Mesenchymal stem cell (in vitro differentiated cells and primary cell): ENCODE data around the gene BMPR1B.

Experiments
- DNase-seq: peaks from one replicate; pipeline ENCODE4 v3.0.0-alpha.2; 2013
- H2AFZ ChIP-seq: one replicate; pipeline ENCODE4 v1.6.1; 2013; ENCODE audit warnings: low read depth, mild to moderate bottlenecking, control low read depth, inconsistent platforms, low read length, moderate library complexity
- H2AK5ac ChIP-seq: 2 replicates; pipeline ENCODE4 v1.6.1; 2013; ENCODE audit warnings: low read length, moderate library complexity, mild to moderate bottlenecking, inconsistent platforms; ENCODE audit not compliant: severe bottlenecking
- H2BK120ac ChIP-seq: one replicate; pipeline ENCODE4 v1.6.1; 2013; ENCODE audit warnings: low read depth, mild to moderate bottlenecking, inconsistent platforms, low read length, moderate library complexity
- H2BK12ac ChIP-seq, 2 experiments: one replicate each; pipeline ENCODE4 v1.6.1; 2013; ENCODE audit warnings: inconsistent platforms in 2 of 2, low read length in 2 of 2, mild to moderate bottlenecking in 2 of 2, moderate library complexity in 2 of 2, control low read depth in 1 of 2
- H2BK15ac ChIP-seq: one replicate; pipeline ENCODE4 v1.6.1; 2013; ENCODE audit warnings: mild to moderate bottlenecking, low read depth, inconsistent platforms; ENCODE audit not compliant: poor library complexity, severe bottlenecking
- H2BK5ac ChIP-seq: 2 replicates; pipeline ENCODE4 v1.6.1; 2013; ENCODE audit warnings: low read depth, mild to moderate bottlenecking, low read length, control low read depth, inconsistent platforms; ENCODE audit not compliant: poor library complexity, severe bottlenecking
- H3K14ac ChIP-seq, 2 experiments: one replicate each; pipeline ENCODE4 v1.6.1; 2013; ENCODE audit warnings: inconsistent platforms in 2 of 2, low read length in 2 of 2, control low read depth in 1 of 2, mild to moderate bottlenecking in 1 of 2, moderate library complexity in 1 of 2
- H3K18ac ChIP-seq, 2 experiments: one replicate each; pipeline ENCODE4 v1.6.1; 2013; ENCODE audit warnings: inconsistent platforms in 2 of 2, low read length in 2 of 2, control low read depth in 1 of 2, low read depth in 1 of 2, mild to moderate bottlenecking in 1 of 2
- H3K23ac ChIP-seq, 2 experiments: one replicate each; pipeline ENCODE4 v1.6.1; 2013; ENCODE audit warnings: inconsistent platforms in 2 of 2, low read length in 2 of 2, mild to moderate bottlenecking in 2 of 2, moderate library complexity in 2 of 2, control low read depth in 1 of 2
- H3K27ac ChIP-seq: 2 replicates; pipeline ENCODE4 v1.5.1; 2013; ENCODE audit warnings: mild to moderate bottlenecking, moderate library complexity, low read length, control low read depth, inconsistent platforms; ENCODE audit not compliant: poor library complexity, severe bottlenecking
- H3K27me3 ChIP-seq, 2 experiments: 2 replicates each; pipeline versions ENCODE4 v1.6.1 to v1.7.0; 2013; ENCODE audit warnings: low read length in 2 of 2, mild to moderate bottlenecking in 2 of 2, moderate library complexity in 2 of 2, control low read depth in 1 of 2, inconsistent platforms in 1 of 2; ENCODE audit not compliant: control insufficient read depth in 1 of 2, insufficient read depth in 1 of 2
- H3K36me3 ChIP-seq, 2 experiments: 2 replicates each; pipeline versions ENCODE4 v1.6.1 to v1.7.0; 2013; ENCODE audit warnings: low read length in 2 of 2, control low read depth in 1 of 2, inconsistent platforms in 1 of 2, low read depth in 1 of 2, mild to moderate bottlenecking in 1 of 2; ENCODE audit not compliant: insufficient read depth in 2 of 2, control insufficient read depth in 1 of 2
- H3K4ac ChIP-seq, 2 experiments: one replicate each; pipeline ENCODE4 v1.6.1; 2013; ENCODE audit warnings: inconsistent platforms in 2 of 2, low read length in 2 of 2, mild to moderate bottlenecking in 2 of 2, moderate library complexity in 2 of 2, control low read depth in 1 of 2, low read depth in 1 of 2
- H3K4me1 ChIP-seq: 2 replicates; pipeline ENCODE4 v1.6.1; 2013; ENCODE audit warnings: low read depth, low read length, control low read depth; ENCODE audit not compliant: control insufficient read depth, insufficient read depth
- H3K4me2 ChIP-seq: 2 replicates; pipeline ENCODE4 v1.6.1; 2013; ENCODE audit warnings: low read length, mild to moderate bottlenecking, inconsistent platforms; ENCODE audit not compliant: poor library complexity, severe bottlenecking
- H3K4me3 ChIP-seq, 2 experiments: 2 replicates each; pipeline versions ENCODE4 v1.5.1 to v1.7.0; 2013; ENCODE audit warnings: low read length in 2 of 2, mild to moderate bottlenecking in 2 of 2, control low read depth in 1 of 2, low read depth in 1 of 2; ENCODE audit not compliant: insufficient read depth in 1 of 2
- H3K79me1 ChIP-seq: replicated peaks from 2 replicates; pipeline ENCODE4 v1.6.1; 2013; ENCODE audit warnings: mild to moderate bottlenecking, control low read depth, low read length, inconsistent platforms; ENCODE audit not compliant: poor library complexity, severe bottlenecking
- H3K9ac ChIP-seq: 2 replicates; pipeline ENCODE4 v1.7.0; 2013; ENCODE audit warnings: mild to moderate bottlenecking, low read length, moderate library complexity
- H3K9me3 ChIP-seq: 2 replicates; pipeline ENCODE4 v1.7.0; 2013; ENCODE audit warnings: mild to moderate bottlenecking, low read length; ENCODE audit not compliant: control insufficient read depth
- H4K8ac ChIP-seq: one replicate; pipeline ENCODE4 v1.6.1; 2013; ENCODE audit warnings: inconsistent platforms, mild to moderate bottlenecking, low read length, moderate library complexity
- H4K91ac ChIP-seq: one replicate; pipeline ENCODE4 v1.6.1; 2013; ENCODE audit warnings: mild to moderate bottlenecking, low read length, inconsistent platforms
- WGBS: methylation state at CpG from one replicate; pipeline ENCODE4 v1.1.7; 2013; ENCODE audit warnings: mixed read lengths; 5-methylcytosine and 5-hydroxymethylcytosine counted together

Gene BMPR1B

GRCh38 chr4:95017305-95018064 is 259.7 kb downstream of the BMPR1B start:
- Histone ChIP-seq H3K23ac (no peak overlapping the region), H3K14ac (no peak overlapping the region), H3K27me3 (no peaks in the 10 kb centered on the region), H2BK12ac (no peak overlapping the region), H3K4me1 (no peaks in the 10 kb centered on the region), H3K9ac (no peak overlapping the region), H4K91ac (no peak overlapping the region), H3K4me2 (no peak overlapping the region), H3K79me1 (no peaks in the 10 kb centered on the region), H2BK5ac (no peak overlapping the region), H3K4ac (no peak overlapping the region), H3K9me3 (no peaks in the 10 kb centered on the region), H3K27ac (no peak overlapping the region), H3K36me3 (no peaks in the 10 kb centered on the region), H2AFZ (peak overlapping the region; percentile 49), H2AK5ac (no peak overlapping the region), H4K8ac (no peak overlapping the region), H2BK120ac (no peak overlapping the region), H2BK15ac (no peak overlapping the region), H3K18ac (no peak overlapping the region), H3K4me3 (no peak overlapping the region)
- 59% methylated on average over 2 of the region's 3 CpGs for WGBS
- no peak for DNase-seq

- no peak for DNase-seq
- no peak overlapping the region for H2BK5ac ChIP-seq
- peaks cover 0 to 3% of the 10 kb centered on the region in 2 experiments for H3K36me3 ChIP-seq
- 62% methylated on average over 2 of the region's 5 CpGs for WGBS
- H4K91ac ChIP-seq = no peak overlapping the region
- no peak overlapping the region for H3K23ac ChIP-seq
- H3K4me1 ChIP-seq = no peaks in the 10 kb centered on the region
- H3K27me3 ChIP-seq = no peaks in the 10 kb centered on the region
- H2AK5ac ChIP-seq = no peak overlapping the region
- H2BK15ac ChIP-seq = no peak overlapping the region
- no peak overlapping the region for H3K4me2 ChIP-seq
- H3K14ac ChIP-seq = no peak overlapping the region
- no peak overlapping the region for H3K27ac ChIP-seq
- no peak overlapping the region for H2AFZ ChIP-seq
- no peak overlapping the region for H2BK12ac ChIP-seq
- no peaks in the 10 kb centered on the region for H3K79me1 ChIP-seq
- no peak overlapping the region for H3K4ac ChIP-seq
- H4K8ac ChIP-seq = no peak overlapping the region
- H2BK120ac ChIP-seq = no peak overlapping the region
- no peak overlapping the region for H3K9ac ChIP-seq
- H3K9me3 ChIP-seq = no peaks in the 10 kb centered on the region
- no peak overlapping the region for H3K4me3 ChIP-seq
- no peak overlapping the region for H3K18ac ChIP-seq
Observed at GRCh38 chr4:95018785-95019184, 261.0 kb downstream of the BMPR1B start.

GRCh38 chr4:95020521-95020920 is 262.8 kb downstream of the BMPR1B start:
- 98% methylated on average over 5 of the region's 8 CpGs for WGBS
- Histone ChIP-seq H3K4ac (no peak overlapping the region), H3K4me1 (no peaks in the 10 kb centered on the region), H3K27ac (no peak overlapping the region), H2AK5ac (no peak overlapping the region), H2BK12ac (no peak overlapping the region), H2BK120ac (no peak overlapping the region), H4K8ac (no peak overlapping the region), H3K23ac (no peak overlapping the region), H4K91ac (no peak overlapping the region), H3K36me3 (peaks cover 0 to 3% of the 10 kb centered on the region in 2 experiments), H2BK5ac (no peak overlapping the region), H2BK15ac (no peak overlapping the region), H3K27me3 (no peaks in the 10 kb centered on the region), H3K9ac (no peak overlapping the region), H3K4me3 (no peak overlapping the region), H3K79me1 (no peaks in the 10 kb centered on the region), H3K14ac (no peak overlapping the region), H3K9me3 (no peaks in the 10 kb centered on the region), H3K18ac (no peak overlapping the region), H3K4me2 (no peak overlapping the region), H2AFZ (no peak overlapping the region)
- DNase-seq = no peak

GRCh38 chr4:95021099-95021498 is 263.3 kb downstream of the BMPR1B start:
- no CpG with 5 or more reads among the region's 1 CpG for WGBS
- Histone ChIP-seq H2BK120ac (no peak overlapping the region), H2BK12ac (no peak overlapping the region)

More at GRCh38 chr4:95021099-95021498, 263.3 kb downstream of the BMPR1B start:
- H3K36me3 ChIP-seq = peaks cover 0 to 3% of the 10 kb centered on the region in 2 experiments
- no peak overlapping the region for H3K18ac ChIP-seq
- DNase-seq = no peak
- no peak overlapping the region for H3K4me3 ChIP-seq
- no peak overlapping the region for H2AK5ac ChIP-seq
- no peak overlapping the region for H3K14ac ChIP-seq
- no peak overlapping the region for H4K8ac ChIP-seq
- no peaks in the 10 kb centered on the region for H3K9me3 ChIP-seq
- no peak overlapping the region for H3K9ac ChIP-seq
- no peaks in the 10 kb centered on the region for H3K4me1 ChIP-seq
- no peak overlapping the region for H4K91ac ChIP-seq
- no peak overlapping the region for H3K23ac ChIP-seq
- no peak overlapping the region for H2BK15ac ChIP-seq
- H3K4ac ChIP-seq = no peak overlapping the region
- no peaks in the 10 kb centered on the region for H3K27me3 ChIP-seq
- no peak overlapping the region for H3K27ac ChIP-seq
- no peaks in the 10 kb centered on the region for H3K79me1 ChIP-seq
- no peak overlapping the region for H2AFZ ChIP-seq
- H3K4me2 ChIP-seq = no peak overlapping the region
- H2BK5ac ChIP-seq = no peak overlapping the region
